OCI-LY7 (cell line): Measurements from ENCODE around the gene COLQ. TPM values are rescaled to one million over a fixed set of nuclear protein-coding genes. Genes with fewer than 3 reads are reported as not detected.

Experiments used
- BruUV-seq: library from RNA; stranded (reverse); fragments of 400-500 nt; replicated peaks from 2 replicates; lab custom pipeline; 2021; lab: Mats Ljungman, UMichigan
- CTCF ChIA-PET: fragments of 300-600 bp; sonication (Branson Sonifier 250); formaldehyde crosslinking; loops from one replicate; lab custom pipeline; 2022; ENCODE audit warnings: antibody characterized with exemption; ENCODE audit not compliant: unreplicated experiment; lab: Charles Lee
- POLR2A ChIA-PET: fragments of 300-600 bp; sonication (Branson Sonifier 250); formaldehyde crosslinking; loops from one replicate; lab custom pipeline; 2022; ENCODE audit warnings: antibody characterized with exemption; lab: Charles Lee
- DNase-seq: peaks from one replicate; pipeline ENCODE4 v3.0.0-alpha.2; 2015; ENCODE audit warnings: low spot score
- H2AFZ ChIP-seq: fragments of 200-600 bp; sonication (generic), shearing (Covaris generic); 2 replicates; pipeline ENCODE4 v1.6.1; 2014; ENCODE audit warnings: mild to moderate bottlenecking, antibody characterized with exemption, low read length, moderate library complexity
- H3K27ac ChIP-seq: fragments of 200-600 bp; sonication (generic); 2 replicates; pipeline ENCODE4 v1.5.1; 2014; ENCODE audit warnings: mixed run types, low read depth, mild to moderate bottlenecking, moderate library complexity, low read length, inconsistent platforms; ENCODE audit not compliant: poor library complexity, severe bottlenecking
- H3K36me3 ChIP-seq: fragments of 200-600 bp; sonication (generic); 2 replicates; pipeline ENCODE4 v1.6.1; 2014; ENCODE audit warnings: mild to moderate bottlenecking, antibody characterized with exemption, low read length, moderate library complexity, mixed read lengths; ENCODE audit not compliant: insufficient read depth
- H3K4me1 ChIP-seq: fragments of 200-600 bp; sonication (generic); 2 replicates; pipeline ENCODE4 v1.5.1; 2014; ENCODE audit warnings: mild to moderate bottlenecking, low read length; ENCODE audit not compliant: insufficient read depth, poor library complexity, severe bottlenecking
- H3K4me2 ChIP-seq: fragments of 200-600 bp; sonication (generic); 2 replicates; pipeline ENCODE4 v1.6.1; 2014; ENCODE audit warnings: mild to moderate bottlenecking, low read length
- H3K4me3 ChIP-seq: fragments of 200-600 bp; sonication (generic); 2 replicates; pipeline ENCODE4 v1.5.1; 2014; ENCODE audit warnings: mild to moderate bottlenecking, low read depth, low read length; ENCODE audit not compliant: poor library complexity, severe bottlenecking
- H3K79me2 ChIP-seq: fragments of 200-600 bp; sonication (generic); 2 replicates; pipeline ENCODE4 v1.6.1; 2016; ENCODE audit warnings: low read depth, mild to moderate bottlenecking, low read length, moderate library complexity, mixed read lengths; ENCODE audit not compliant: insufficient read depth
- H3K9me2 ChIP-seq: fragments of 200-600 bp; sonication (generic); 2 replicates; pipeline ENCODE4 v1.6.1; 2016; ENCODE audit warnings: mild to moderate bottlenecking, low read length, mixed read lengths; ENCODE audit not compliant: insufficient read depth
- H3K9me3 ChIP-seq: fragments of 200-600 bp; sonication (generic); 2 replicates; pipeline ENCODE4 v1.6.1; 2014; ENCODE audit warnings: mild to moderate bottlenecking, mixed run types, low read length, mixed read lengths
- H4K20me1 ChIP-seq: fragments of 200-600 bp; sonication (generic); 2 replicates; pipeline ENCODE4 v1.6.1; 2014; ENCODE audit warnings: mild to moderate bottlenecking, antibody characterized with exemption, low read length, moderate library complexity, mixed read lengths; ENCODE audit not compliant: insufficient read depth
- CTCF ChIP-seq: fragments of 200-600 bp; sonication (generic); conservative IDR thresholded peaks from 2 replicates; pipeline ENCODE4 v1.5.1; 2014; ENCODE audit warnings: mild to moderate bottlenecking, antibody characterized with exemption, low read length, moderate library complexity, mixed read lengths
- EZH2phosphoT487 ChIP-seq: fragments of 200-600 bp; sonication (generic); IDR thresholded peaks from 2 replicates; pipeline ENCODE4 v1.6.1; 2018; ENCODE audit warnings: low read depth, borderline replicate concordance, mild to moderate bottlenecking, mixed run types, antibody characterized with exemption, low read length, moderate library complexity, mixed read lengths
- intact Hi-C: fragments of 100-400 bp; cut with micrococcal nuclease; formaldehyde crosslinking; loops from one replicate; pipeline ENCODE4 v1.10.0; 2022; ENCODE audit not compliant: unreplicated experiment
- total RNA-seq, 2 experiments: library from RNA; depleted of rRNA in 1 of 2; stranded (reverse); fragments of >200 nt in 1 of 2; shearing (Covaris generic) in 1 of 2; gene quantifications; 2 replicates each; pipeline ENCODE4 v1.2.3, GENCODE V29; 2014 to 2022

COLQ gene
- total RNA-seq, 2 experiments from 2014 or later = 0.42 to 1.4 TPM

GRCh38 chr3:15475161-15475560 is 46.3 kb downstream of the COLQ start:
- DNase-seq = no peak
- no peaks in the 10 kb centered on the region for H3K79me2 ChIP-seq
- H3K27ac ChIP-seq = no peak overlapping the region
- POLR2A ChIA-PET = interaction anchor here (0.6 kb wide), 1 partner anchor 111 kb away, joined by 4 read pairs; no protein-coding TSS in a partner anchor
- no TSS peak for BruUV-seq
- H3K4me3 ChIP-seq = no peak overlapping the region
- intact Hi-C loops = no loop called here
- H3K9me3 ChIP-seq = no peaks in the 10 kb centered on the region
- no peaks in the 10 kb centered on the region for H4K20me1 ChIP-seq
- CTCF ChIA-PET = no interaction called here
- TF ChIP-seq CTCF (no peak), EZH2phosphoT487 (no peak)
- no peaks in the 10 kb centered on the region for H3K9me2 ChIP-seq
- no peak overlapping the region for H2AFZ ChIP-seq
- H3K4me2 ChIP-seq = no peak overlapping the region
- H3K36me3 ChIP-seq = no peaks in the 10 kb centered on the region
- no peaks in the 10 kb centered on the region for H3K4me1 ChIP-seq

GRCh38 chr3:15471861-15472260 is 49.6 kb downstream of the COLQ start:
- no peak overlapping the region for H3K4me2 ChIP-seq
- no peak for DNase-seq
- no peak for TF ChIP-seq CTCF
- no peak for TF ChIP-seq EZH2phosphoT487
- no TSS peak for BruUV-seq
- POLR2A ChIA-PET = interaction anchor here (0.6 to 0.7 kb wide), 2 partner anchors 235 to 265 kb away, joined by 3 read pairs; no protein-coding TSS in a partner anchor
- no peak overlapping the region for H2AFZ ChIP-seq
- H4K20me1 ChIP-seq = no peaks in the 10 kb centered on the region
- no peaks in the 10 kb centered on the region for H3K9me2 ChIP-seq
- no peaks in the 10 kb centered on the region for H3K36me3 ChIP-seq
- no peaks in the 10 kb centered on the region for H3K4me1 ChIP-seq
- intact Hi-C loops = no loop called here
- H3K79me2 ChIP-seq = no peaks in the 10 kb centered on the region
- H3K9me3 ChIP-seq = no peaks in the 10 kb centered on the region
- no peak overlapping the region for H3K4me3 ChIP-seq
- CTCF ChIA-PET = no interaction called here
- no peak overlapping the region for H3K27ac ChIP-seq

DNA sequence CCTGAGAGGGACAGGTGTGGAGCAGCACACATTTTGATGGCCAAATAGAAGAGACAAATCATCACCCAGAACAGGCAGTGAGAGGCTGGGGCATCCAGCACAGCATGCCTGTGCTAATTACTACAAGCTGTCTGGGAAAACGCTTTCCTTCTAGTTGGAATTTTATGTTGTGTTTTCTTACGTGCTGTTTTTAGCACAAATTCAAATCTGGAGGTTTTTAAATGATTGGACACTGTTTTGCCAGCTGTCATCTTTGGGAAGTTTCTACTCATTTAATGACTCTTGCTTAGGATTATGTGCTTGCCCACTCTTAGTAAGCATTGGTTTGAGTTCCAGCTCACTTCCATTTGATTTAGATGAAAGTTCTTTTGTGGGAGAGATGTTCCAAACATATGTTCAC is 50.7 kb downstream of the COLQ start:
- Histone ChIP-seq H3K9me2 (no peaks in the 10 kb centered on the region), H3K79me2 (no peaks in the 10 kb centered on the region), H3K4me1 (no peaks in the 10 kb centered on the region), H3K9me3 (no peaks in the 10 kb centered on the region), H4K20me1 (no peaks in the 10 kb centered on the region), H3K4me3 (no peak overlapping the region), H3K36me3 (no peaks in the 10 kb centered on the region), H3K4me2 (no peak overlapping the region), H2AFZ (no peak overlapping the region), H3K27ac (no peak overlapping the region)
- intact Hi-C loops = no loop called here
- no peak for TF ChIP-seq EZH2phosphoT487
- TF ChIP-seq CTCF = no peak
- no peak for DNase-seq
- ChIA-PET CTCF (no interaction called here), POLR2A (interaction anchor here (0.6 kb wide), 1 partner anchor 234 kb away, joined by 3 read pairs; no protein-coding TSS in a partner anchor)
- BruUV-seq = no TSS peak
